ENCODE data around the gene COL27A1. TPM values are rescaled to one million over a fixed set of nuclear protein-coding genes. Genes with fewer than 3 reads are reported as not detected.

The COL27A1 gene
- total RNA-seq, 1 donor from 2014 or later: 4.3 TPM

DNA sequence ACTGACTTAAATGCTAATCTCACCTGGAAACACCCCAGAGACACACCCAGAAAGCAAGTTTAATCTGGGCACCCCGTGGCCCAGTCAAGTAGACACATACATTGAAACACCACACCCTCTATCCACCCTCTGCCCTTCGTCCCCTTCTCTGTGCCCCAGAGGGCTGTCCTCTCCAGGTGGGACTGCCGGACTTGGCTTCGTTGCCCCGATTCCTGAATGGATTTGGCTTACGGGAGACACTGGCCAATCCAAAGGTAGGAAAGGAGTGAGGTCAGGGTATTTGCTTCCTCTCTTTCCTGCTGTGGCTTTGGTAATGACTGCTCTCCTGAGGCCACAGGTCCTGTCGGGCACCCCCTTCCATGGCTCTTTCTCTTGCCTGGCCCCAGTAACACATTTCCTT is 25.2 kb upstream of the COL27A1 start:
- DNase-seq (ENCODE audit: low spot score): no peak
- H3K36me3 ChIP-seq: no peaks in the 10 kb centered on the region
- no peak overlapping the region for H3K4me2 ChIP-seq
- H4K20me1 ChIP-seq (ENCODE audit: low read depth): no peaks in the 10 kb centered on the region
- H3K79me2 ChIP-seq (ENCODE audit: low read depth): no peaks in the 10 kb centered on the region
- H3K4me1 ChIP-seq: peaks cover 5% of the 10 kb centered on the region
- H3K4me3 ChIP-seq: no peak overlapping the region
- no peaks in the 10 kb centered on the region for H3K27me3 ChIP-seq
- H3K4me3 Mint-ChIP-seq: no peak overlapping the region
- no peaks in the 10 kb centered on the region for H3K9me3 ChIP-seq (ENCODE audit: low read depth)
- H3K27me3 Mint-ChIP-seq (ENCODE audit: insufficient read depth, low read depth): peaks cover 6% of the 10 kb centered on the region
- H3K27ac ChIP-seq: no peak overlapping the region
- H3K9ac ChIP-seq: no peak overlapping the region
- no peaks in the 10 kb centered on the region for H3K36me3 Mint-ChIP-seq
- no peak overlapping the region for H2AFZ ChIP-seq (replicated peaks)
- no peaks in the 10 kb centered on the region for H3K4me1 Mint-ChIP-seq
- TF ChIP-seq, protein P1, sequence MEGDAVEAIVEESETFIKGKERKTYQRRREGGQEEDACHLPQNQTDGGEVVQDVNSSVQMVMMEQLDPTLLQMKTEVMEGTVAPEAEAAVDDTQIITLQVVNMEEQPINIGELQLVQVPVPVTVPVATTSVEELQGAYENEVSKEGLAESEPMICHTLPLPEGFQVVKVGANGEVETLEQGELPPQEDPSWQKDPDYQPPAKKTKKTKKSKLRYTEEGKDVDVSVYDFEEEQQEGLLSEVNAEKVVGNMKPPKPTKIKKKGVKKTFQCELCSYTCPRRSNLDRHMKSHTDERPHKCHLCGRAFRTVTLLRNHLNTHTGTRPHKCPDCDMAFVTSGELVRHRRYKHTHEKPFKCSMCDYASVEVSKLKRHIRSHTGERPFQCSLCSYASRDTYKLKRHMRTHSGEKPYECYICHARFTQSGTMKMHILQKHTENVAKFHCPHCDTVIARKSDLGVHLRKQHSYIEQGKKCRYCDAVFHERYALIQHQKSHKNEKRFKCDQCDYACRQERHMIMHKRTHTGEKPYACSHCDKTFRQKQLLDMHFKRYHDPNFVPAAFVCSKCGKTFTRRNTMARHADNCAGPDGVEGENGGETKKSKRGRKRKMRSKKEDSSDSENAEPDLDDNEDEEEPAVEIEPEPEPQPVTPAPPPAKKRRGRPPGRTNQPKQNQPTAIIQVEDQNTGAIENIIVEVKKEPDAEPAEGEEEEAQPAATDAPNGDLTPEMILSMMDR (IDR thresholded peaks at IDR 0.05): no peak
- TF ChIP-seq EZH2phosphoT487 (IDR thresholded peaks at IDR 0.05) (no peak), EZH2 (IDR thresholded peaks at IDR 0.05) (no peak)
- H3K27ac Mint-ChIP-seq: no peak overlapping the region
- H3F3A ChIP-seq (ENCODE audit: low read depth): no peaks in the 10 kb centered on the region
- H3K9me3 Mint-ChIP-seq: no peaks in the 10 kb centered on the region

DNA sequence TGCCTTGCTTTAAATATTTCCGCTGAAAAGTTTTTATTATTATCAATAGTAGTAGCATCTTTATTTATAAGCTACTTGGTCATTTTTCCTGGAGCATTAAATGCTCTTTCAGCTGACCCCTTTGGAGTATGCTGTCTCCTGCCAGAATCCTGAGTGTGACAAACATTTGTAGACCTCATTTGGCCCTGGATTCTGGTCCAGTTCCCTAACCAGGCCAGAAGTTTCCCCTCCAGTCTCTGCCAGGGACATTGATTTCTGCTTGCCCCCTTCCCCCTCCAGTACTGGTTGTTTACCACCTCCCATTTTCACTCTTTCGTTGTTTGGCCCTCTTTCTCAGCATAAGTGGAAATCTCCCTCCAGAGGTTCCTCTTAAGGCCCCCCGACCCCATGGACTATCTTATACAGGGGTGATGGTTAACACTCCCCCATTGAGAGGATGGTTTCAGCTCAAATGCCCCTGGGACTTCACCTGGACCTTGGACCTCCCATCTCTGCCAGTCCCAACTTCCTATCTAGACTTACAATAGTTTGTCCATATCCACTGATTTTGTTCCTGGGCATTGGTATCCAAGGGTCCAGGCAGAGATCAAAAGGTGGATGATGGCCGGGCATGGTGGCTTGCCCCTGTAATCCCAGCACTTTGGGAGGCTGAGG is 24.6 kb upstream of the COL27A1 start:
- Histone ChIP-seq H3F3A (ENCODE audit: low read depth) (no peaks in the 10 kb centered on the region), H3K36me3 (no peaks in the 10 kb centered on the region), H2AFZ (replicated peaks) (no peak overlapping the region), H3K4me1 (no peaks in the 10 kb centered on the region), H4K20me1 (ENCODE audit: low read depth) (no peaks in the 10 kb centered on the region), H3K79me2 (ENCODE audit: low read depth) (no peaks in the 10 kb centered on the region), H3K27me3 (no peaks in the 10 kb centered on the region), H3K9ac (no peak overlapping the region), H3K4me3 (no peak overlapping the region), H3K9me3 (ENCODE audit: low read depth) (no peaks in the 10 kb centered on the region), H3K27ac (no peak overlapping the region), H3K4me2 (no peak overlapping the region)
- Mint-ChIP-seq H3K9me3 (no peaks in the 10 kb centered on the region), H3K27me3 (ENCODE audit: insufficient read depth, low read depth) (peaks cover 7% of the 10 kb centered on the region), H3K4me1 (no peaks in the 10 kb centered on the region), H3K4me3 (no peak overlapping the region), H3K36me3 (no peaks in the 10 kb centered on the region), H3K27ac (no peak overlapping the region)
- DNase-seq (ENCODE audit: low spot score): no peak
- TF ChIP-seq EZH2 (IDR thresholded peaks at IDR 0.05) (no peak), EZH2phosphoT487 (IDR thresholded peaks at IDR 0.05) (no peak)
- TF ChIP-seq, protein P1 (IDR thresholded peaks at IDR 0.05): no peak

DNA sequence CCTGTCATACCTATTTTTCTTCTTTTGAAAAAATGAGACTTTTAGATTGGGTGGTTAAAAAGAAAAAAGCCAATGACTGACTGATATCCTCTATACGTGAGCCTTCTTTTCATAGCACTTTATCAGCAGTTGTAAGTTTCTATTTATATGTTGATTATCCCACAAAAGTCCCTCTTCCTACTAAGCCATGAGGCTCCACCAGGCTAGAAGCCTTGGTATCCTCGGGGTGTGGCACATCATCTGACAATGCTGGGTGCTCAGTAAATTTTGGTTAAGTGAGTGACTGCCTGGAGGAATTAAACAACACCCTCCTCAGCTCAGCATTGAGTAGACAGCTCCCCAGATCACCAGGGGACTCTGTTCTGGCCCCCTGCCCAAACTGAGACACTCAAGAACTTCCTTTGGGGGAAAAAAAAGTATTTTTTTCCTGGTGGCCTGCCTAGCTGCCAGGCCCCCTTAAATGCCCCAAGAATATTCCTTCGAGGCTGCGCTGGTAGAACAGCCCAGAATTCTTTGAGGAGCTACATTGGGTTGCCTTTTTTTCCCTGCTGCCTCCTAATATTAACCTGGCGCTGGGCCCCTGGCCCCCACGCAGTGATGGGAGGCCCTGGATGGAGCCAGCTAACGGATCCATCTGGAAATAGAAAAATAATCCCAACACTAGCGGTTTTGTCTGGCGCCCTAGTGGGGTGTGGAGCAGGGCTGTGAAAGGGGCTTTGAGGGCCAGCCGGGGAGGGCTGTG is 23.4 kb upstream of the COL27A1 start:
- Histone ChIP-seq H2AFZ (replicated peaks) (no peak overlapping the region), H4K20me1 (ENCODE audit: low read depth) (no peaks in the 10 kb centered on the region), H3K27me3 (no peaks in the 10 kb centered on the region), H3K4me2 (no peak overlapping the region), H3K27ac (no peak overlapping the region), H3K9me3 (ENCODE audit: low read depth) (no peaks in the 10 kb centered on the region), H3K79me2 (ENCODE audit: low read depth) (no peaks in the 10 kb centered on the region), H3K4me3 (no peak overlapping the region), H3K36me3 (no peaks in the 10 kb centered on the region), H3F3A (ENCODE audit: low read depth) (no peaks in the 10 kb centered on the region), H3K4me1 (no peaks in the 10 kb centered on the region), H3K9ac (no peak overlapping the region)
- Mint-ChIP-seq H3K27me3 (ENCODE audit: insufficient read depth, low read depth) (peaks cover 6% of the 10 kb centered on the region), H3K27ac (no peak overlapping the region), H3K4me1 (no peaks in the 10 kb centered on the region), H3K4me3 (no peak overlapping the region), H3K36me3 (no peaks in the 10 kb centered on the region), H3K9me3 (no peaks in the 10 kb centered on the region)
- TF ChIP-seq, protein P1 (IDR thresholded peaks at IDR 0.05): no peak
- no peak for TF ChIP-seq EZH2phosphoT487 (IDR thresholded peaks at IDR 0.05)
- TF ChIP-seq EZH2 (IDR thresholded peaks at IDR 0.05): no peak
- no peak for DNase-seq (ENCODE audit: low spot score)
